HepG2 (cell line): ENCODE measurements around the gene PNKD. TPM values are rescaled to one million over a fixed set of nuclear protein-coding genes. Genes with fewer than 3 reads are reported as not detected.

Source experiments
- ATAC-seq: fragments of 200-7000 bp; cut with Tn5 transposase; 3 replicates; pipeline ENCODE4 v1.9.1; 2020; ENCODE audit warnings: mild to moderate bottlenecking, moderate library complexity
- BruUV-seq: library from RNA; stranded (reverse); fragments of 400-500 nt; replicated peaks from 2 replicates; lab custom pipeline; 2021; lab: Mats Ljungman, UMichigan
- CTCF ChIA-PET: fragments of 300-600 bp; formaldehyde crosslinking; extraction: SDS; loops from one replicate; lab custom pipeline; 2021; ENCODE audit warnings: low total read pairs, inconsistent platforms, low intra/inter-chr PET ratio; lab: Yijun Ruan, JAX
- POLR2A ChIA-PET: fragments of 350-600 bp; sonication (Branson Sonifier 250); formaldehyde crosslinking; loops from one replicate; lab custom pipeline; 2020; ENCODE audit warnings: antibody characterized with exemption, inconsistent platforms; lab: Yijun Ruan, JAX
- DNase-seq: peaks from one replicate; pipeline ENCODE4 v3.0.0-alpha.2; 2015; ENCODE audit warnings: low spot score
- FAIRE-seq: peaks from 3 replicates; lab custom pipeline; 2011; peaks lifted over from hg19 to GRCh38; lab: Jason Lieb, UNC
- H2AFZ ChIP-seq: one replicate; pipeline ENCODE4 v1.6.1; 2011; ENCODE audit warnings: low read length, inconsistent platforms
- H3K27ac ChIP-seq: fragments of 300-600 bp; 3 replicates; pipeline ENCODE4 v1.8.0; 2011; ENCODE audit warnings: mixed run types, mild to moderate bottlenecking, mixed read lengths, low read length, inconsistent platforms; ENCODE audit not compliant: insufficient read depth; ENCODE audit errors: extremely low read length
- H3K27me3 ChIP-seq, 2 experiments: fragments of 200-600 bp in 1 of 2; 2 replicates in 1 of 2; 3 replicates in 1 of 2; pipeline versions ENCODE4 v1.6.0 to v1.8.0; 2011; ENCODE audit warnings: low read length in 2 of 2, mild to moderate bottlenecking in 2 of 2, moderate library complexity in 2 of 2, inconsistent platforms in 1 of 2; ENCODE audit not compliant: insufficient read depth in 2 of 2, control insufficient read depth in 1 of 2
- H3K36me3 ChIP-seq, 2 experiments: fragments of 200-600 bp in 1 of 2; replicated peaks in 1 of 2; 2 replicates in 1 of 2; 3 replicates in 1 of 2; pipeline versions ENCODE4 v1.5.1 to v1.8.0; 2011; ENCODE audit warnings: low read length in 2 of 2, inconsistent platforms in 1 of 2; ENCODE audit not compliant: insufficient read depth in 2 of 2, control insufficient read depth in 1 of 2
- H3K4me1 ChIP-seq: 2 replicates; pipeline ENCODE4 v1.5.1; 2012; ENCODE audit warnings: low read length, inconsistent platforms; ENCODE audit not compliant: insufficient read depth
- H3K4me2 ChIP-seq: 2 replicates; pipeline ENCODE4 v1.6.0; 2011; ENCODE audit warnings: low read depth, low read length, inconsistent platforms
- H3K4me3 ChIP-seq, 3 experiments: fragments of 200-600 bp in 1 of 3; sonication (generic), shearing (Covaris generic) in 1 of 3; replicated peaks in 1 of 3; 2 replicates each; pipeline ENCODE4 v1.5.1; 2011 to 2016; ENCODE audit warnings: low read length in 3 of 3, inconsistent platforms in 2 of 3, low read depth in 2 of 3, mild to moderate bottlenecking in 2 of 3, control low read depth in 1 of 3, mixed read lengths in 1 of 3; ENCODE audit not compliant: insufficient read depth in 1 of 3
- H3K79me2 ChIP-seq: one replicate; pipeline ENCODE4 v1.6.1; 2011; ENCODE audit warnings: low read length, inconsistent platforms; ENCODE audit not compliant: insufficient read depth
- H3K9ac ChIP-seq: 2 replicates; pipeline ENCODE4 v1.6.0; 2011; ENCODE audit warnings: mild to moderate bottlenecking, low read depth, low read length, inconsistent platforms; ENCODE audit not compliant: insufficient read depth
- H3K9me3 ChIP-seq: 2 replicates; pipeline ENCODE4 v1.5.1; 2012; ENCODE audit warnings: mild to moderate bottlenecking, low read length
- H4K20me1 ChIP-seq: 2 replicates; pipeline ENCODE4 v1.6.0; 2011; ENCODE audit warnings: inconsistent platforms, mild to moderate bottlenecking, low read length, moderate library complexity; ENCODE audit not compliant: insufficient read depth
- RFX3 ChIP-seq: IDR thresholded peaks from 2 replicates; pipeline ENCODE4 v1.6.1; 2016; ENCODE audit warnings: missing biosample characterization, missing genetic modification reagents
- RNF2 ChIP-seq: fragments of 450-650 bp; conservative IDR thresholded peaks from 2 replicates; pipeline ENCODE4 v1.6.1; 2016; ENCODE audit warnings: low read depth
- SP4 ChIP-seq: sonication (generic); formaldehyde crosslinking; IDR thresholded peaks from 2 replicates; pipeline ENCODE4 v1.8.1; 2023; ENCODE audit warnings: mild to moderate bottlenecking, missing genetic modification reagents
- STAT5B ChIP-seq: sonication (generic); formaldehyde crosslinking; IDR thresholded peaks from 2 replicates; pipeline ENCODE4 v1.4.0; 2020; ENCODE audit warnings: missing genetic modification reagents
- U2AF2 ChIP-seq: fragments of 200-400 bp; formaldehyde crosslinking; IDR thresholded peaks from 2 replicates; pipeline ENCODE4 v1.6.1; 2017; ENCODE audit warnings: low read depth, mild to moderate bottlenecking, low read length
- ZFAT ChIP-seq: sonication (generic); formaldehyde crosslinking; conservative IDR thresholded peaks from 2 replicates; pipeline ENCODE4 v1.8.1; 2023; ENCODE audit warnings: missing genetic modification reagents, inconsistent platforms
- ZFP36L2 ChIP-seq: sonication (generic); formaldehyde crosslinking; IDR thresholded peaks from 2 replicates; pipeline ENCODE4 v1.4.0; 2020; ENCODE audit warnings: missing genetic modification reagents
- ZFP82 ChIP-seq: sonication (generic); formaldehyde crosslinking; IDR thresholded peaks from 2 replicates; pipeline ENCODE4 v1.5.1; 2020; ENCODE audit warnings: mild to moderate bottlenecking, missing genetic modification reagents, borderline replicate concordance
- ZFYVE20 ChIP-seq: sonication (generic); formaldehyde crosslinking; IDR thresholded peaks from 2 replicates; pipeline ENCODE4 v1.8.0; 2023; ENCODE audit warnings: low read depth, mild to moderate bottlenecking, moderate library complexity, missing genetic modification reagents, borderline replicate concordance
- ZKSCAN1 ChIP-seq: fragments of 150-350 bp; IDR thresholded peaks from 2 replicates; pipeline ENCODE4 v1.6.1; 2014; ENCODE audit warnings: low read length
- ZNF253 ChIP-seq: sonication (generic); formaldehyde crosslinking; IDR thresholded peaks from 2 replicates; pipeline ENCODE4 v1.8.0; 2022; ENCODE audit warnings: mild to moderate bottlenecking, missing genetic modification reagents, borderline replicate concordance
- ZNF260 ChIP-seq: sonication (generic); formaldehyde crosslinking; IDR thresholded peaks from 2 replicates; pipeline ENCODE4 v1.4.0; 2020; ENCODE audit warnings: missing genetic modification reagents, low read depth, mild to moderate bottlenecking, borderline replicate concordance
- ZNF337 ChIP-seq: sonication (generic); formaldehyde crosslinking; IDR thresholded peaks from 2 replicates; pipeline ENCODE4 v1.5.1; 2020; ENCODE audit warnings: missing genetic modification reagents, low read depth, mild to moderate bottlenecking, borderline replicate concordance
- ZNF614 ChIP-seq: IDR thresholded peaks from 2 replicates; pipeline ENCODE4 v1.6.1; 2018; ENCODE audit warnings: missing biosample characterization, missing genetic modification reagents, inconsistent platforms, borderline replicate concordance
- ZNF839 ChIP-seq: sonication (generic); formaldehyde crosslinking; IDR thresholded peaks from 2 replicates; pipeline ENCODE4 v1.4.0; 2020; ENCODE audit warnings: missing genetic modification reagents, mild to moderate bottlenecking, borderline replicate concordance
- ZNF850 ChIP-seq: sonication (generic); formaldehyde crosslinking; conservative IDR thresholded peaks from 2 replicates; pipeline ENCODE4 v1.9.0; 2021; ENCODE audit warnings: mild to moderate bottlenecking, missing genetic modification reagents
- WGBS: methylation state at CpG from one replicate; pipeline ENCODE4 v1.1.6; 2017; ENCODE audit warnings: low lambda C conversion rate; 5-methylcytosine and 5-hydroxymethylcytosine counted together
- in situ Hi-C: cut with HindIII; loops from 2 replicates; pipeline ENCODE4 v1.10.0; 2017; ENCODE audit warnings: low pct_unique_long_range_greater_than_20kb; ENCODE audit not compliant: extremely low pct_ligation_motif_present
- intact Hi-C: fragments of 100-400 bp; cut with micrococcal nuclease; formaldehyde crosslinking; loops from one replicate; pipeline ENCODE4 v1.10.0; 2022; ENCODE audit not compliant: unreplicated experiment
- polyA plus RNA-seq, 8 experiments: library from polyadenylated mRNA; depleted of rRNA in 3 of 8; stranded (reverse) in 7 of 8; unstranded in 1 of 8; fragments of >200 nt; fragmentation: Illumina TruSeq in 4 of 8; extraction: Trizol in 4 of 8; gene quantifications; 2 replicates each; pipeline versions ENCODE4 v1.2.1 to v1.2.3, GENCODE V29; 2011 to 2016; ENCODE audit warnings: low read depth in 4 of 8, missing spikeins in 1 of 8, mixed read lengths in 1 of 8; ENCODE audit not compliant: insufficient read depth in 1 of 8
- total RNA-seq, 5 experiments: library from RNA; depleted of rRNA; stranded (reverse); fragments of >200 nt; fragmentation: Illumina TruSeq; extraction: Trizol; gene quantifications; 2 replicates each; pipeline ENCODE4 v1.2.3, GENCODE V29; 2016; ENCODE audit warnings: low read depth in 1 of 5
- TF ChIP-seq, protein P1 (sequence below): sonication (generic); formaldehyde crosslinking; conservative IDR thresholded peaks from 2 replicates; pipeline ENCODE4 v1.8.0; 2022; ENCODE audit warnings: missing genetic modification reagents
- TF ChIP-seq, protein P2 (sequence below): sonication (generic); formaldehyde crosslinking; IDR thresholded peaks from 2 replicates; pipeline ENCODE4 v1.4.0; 2020; ENCODE audit warnings: missing genetic modification reagents
- TF ChIP-seq, protein P3 (sequence below): sonication (generic); formaldehyde crosslinking; IDR thresholded peaks from 2 replicates; pipeline ENCODE4 v1.8.0; 2023; ENCODE audit warnings: mild to moderate bottlenecking, missing genetic modification reagents

PNKD gene
- total and polyA plus RNA-seq, 2 of the 13 experiments (the other 11 are each of a cell fraction or from before 2014, with no cell fraction given), result 55.9 to 80.4 TPM

DNA sequence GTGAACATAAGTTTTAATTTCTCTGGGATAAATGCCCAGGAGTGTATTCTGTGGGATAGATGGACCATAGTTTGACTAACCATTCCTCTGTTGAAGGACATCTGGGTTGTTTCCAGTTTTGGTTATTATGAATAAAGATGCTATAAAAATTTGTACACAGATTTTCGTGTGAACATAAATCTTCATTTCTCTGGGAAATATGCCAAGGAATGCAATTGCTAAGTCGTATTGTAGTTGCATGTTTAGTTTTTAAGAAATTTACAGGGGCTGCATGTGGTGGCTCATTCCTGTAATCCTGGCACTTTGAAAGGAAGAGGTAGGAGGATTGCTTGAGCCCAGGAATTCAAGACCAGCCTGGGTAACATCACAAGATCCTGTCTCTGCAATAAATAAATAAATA, 104.9 kb downstream of the PNKD start:
- H3K4me3 ChIP-seq, result no peak overlapping the region
- intact Hi-C loops (no loop called here), in situ Hi-C loops (no loop called here)
- H4K20me1 ChIP-seq, result no peaks in the 10 kb centered on the region
- H2AFZ ChIP-seq, result no peak overlapping the region
- DNase-seq (no peak), ATAC-seq (no peak), FAIRE-seq (no peak)
- no TSS peak for BruUV-seq
- peaks cover 2 to 6% of the 10 kb centered on the region in 2 experiments; a peak in 2 of 5 replicates for H3K27me3 ChIP-seq
- H3K9ac ChIP-seq, result no peak overlapping the region
- WGBS, result 5% methylated on average over 2 of the region's 2 CpGs
- H3K9me3 ChIP-seq, result no peaks in the 10 kb centered on the region
- CTCF ChIA-PET, result no interaction called here
- POLR2A ChIA-PET, result no interaction called here
- H3K27ac ChIP-seq, result no peak overlapping the region
- H3K4me2 ChIP-seq, result no peak overlapping the region
- no peaks in the 10 kb centered on the region for H3K36me3 ChIP-seq
- H3K4me1 ChIP-seq, result peaks cover 41% of the 10 kb centered on the region
- no peaks in the 10 kb centered on the region for H3K79me2 ChIP-seq
- TF ChIP-seq ZNF614 (CRISPR knock-in tag), result no peak
- TF ChIP-seq ZFYVE20 (CRISPR knock-in tag), result no peak
- TF ChIP-seq RFX3 (CRISPR knock-in tag), result no peak
- TF ChIP-seq, protein P1, sequence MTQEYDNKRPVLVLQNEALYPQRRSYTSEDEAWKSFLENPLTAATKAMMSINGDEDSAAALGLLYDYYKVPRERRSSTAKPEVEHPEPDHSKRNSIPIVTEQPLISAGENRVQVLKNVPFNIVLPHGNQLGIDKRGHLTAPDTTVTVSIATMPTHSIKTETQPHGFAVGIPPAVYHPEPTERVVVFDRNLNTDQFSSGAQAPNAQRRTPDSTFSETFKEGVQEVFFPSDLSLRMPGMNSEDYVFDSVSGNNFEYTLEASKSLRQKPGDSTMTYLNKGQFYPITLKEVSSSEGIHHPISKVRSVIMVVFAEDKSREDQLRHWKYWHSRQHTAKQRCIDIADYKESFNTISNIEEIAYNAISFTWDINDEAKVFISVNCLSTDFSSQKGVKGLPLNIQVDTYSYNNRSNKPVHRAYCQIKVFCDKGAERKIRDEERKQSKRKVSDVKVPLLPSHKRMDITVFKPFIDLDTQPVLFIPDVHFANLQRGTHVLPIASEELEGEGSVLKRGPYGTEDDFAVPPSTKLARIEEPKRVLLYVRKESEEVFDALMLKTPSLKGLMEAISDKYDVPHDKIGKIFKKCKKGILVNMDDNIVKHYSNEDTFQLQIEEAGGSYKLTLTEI (CRISPR knock-in tag), result no peak
- no peak for TF ChIP-seq ZKSCAN1
- no peak for TF ChIP-seq ZNF839 (CRISPR knock-in tag)
- TF ChIP-seq ZFP82, result no peak
- TF ChIP-seq ZNF850 (CRISPR knock-in tag), result no peak
- no peak for TF ChIP-seq U2AF2
- no peak for TF ChIP-seq ZNF260 (CRISPR knock-in tag)
- TF ChIP-seq SP4 (CRISPR knock-in tag), result no peak
- TF ChIP-seq ZFAT (CRISPR knock-in tag), result no peak
- TF ChIP-seq RNF2, result no peak
- TF ChIP-seq ZFP36L2 (CRISPR knock-in tag), result no peak
- TF ChIP-seq, protein P2, sequence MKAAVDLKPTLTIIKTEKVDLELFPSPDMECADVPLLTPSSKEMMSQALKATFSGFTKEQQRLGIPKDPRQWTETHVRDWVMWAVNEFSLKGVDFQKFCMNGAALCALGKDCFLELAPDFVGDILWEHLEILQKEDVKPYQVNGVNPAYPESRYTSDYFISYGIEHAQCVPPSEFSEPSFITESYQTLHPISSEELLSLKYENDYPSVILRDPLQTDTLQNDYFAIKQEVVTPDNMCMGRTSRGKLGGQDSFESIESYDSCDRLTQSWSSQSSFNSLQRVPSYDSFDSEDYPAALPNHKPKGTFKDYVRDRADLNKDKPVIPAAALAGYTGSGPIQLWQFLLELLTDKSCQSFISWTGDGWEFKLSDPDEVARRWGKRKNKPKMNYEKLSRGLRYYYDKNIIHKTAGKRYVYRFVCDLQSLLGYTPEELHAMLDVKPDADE (CRISPR knock-in tag), result no peak
- TF ChIP-seq ZNF337 (CRISPR knock-in tag), result no peak
- no peak for TF ChIP-seq ZNF253 (CRISPR knock-in tag)
- TF ChIP-seq, protein P3, sequence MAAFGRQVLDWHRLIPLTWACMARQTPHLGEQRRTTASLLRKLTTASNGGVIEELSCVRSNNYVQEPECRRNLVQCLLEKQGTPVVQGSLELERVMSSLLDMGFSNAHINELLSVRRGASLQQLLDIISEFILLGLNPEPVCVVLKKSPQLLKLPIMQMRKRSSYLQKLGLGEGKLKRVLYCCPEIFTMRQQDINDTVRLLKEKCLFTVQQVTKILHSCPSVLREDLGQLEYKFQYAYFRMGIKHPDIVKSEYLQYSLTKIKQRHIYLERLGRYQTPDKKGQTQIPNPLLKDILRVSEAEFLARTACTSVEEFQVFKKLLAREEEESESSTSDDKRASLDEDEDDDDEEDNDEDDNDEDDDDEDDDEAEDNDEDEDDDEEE (CRISPR knock-in tag), result no peak
- no peak for TF ChIP-seq STAT5B (CRISPR knock-in tag)
